OCI-LY1 (cell line): ENCODE data around the gene LIN54.
"Not testable (repeated sequence)": the region's sequence is repeated elsewhere in the genome, so short reads cannot be mapped to it uniquely, and the experiment has no call there.

Experiments
- H2AFZ ChIP-seq: fragments of 200-600 bp; sonication (generic), shearing (Covaris generic); 2 replicates; pipeline ENCODE4 v1.6.0; 2014; ENCODE audit warnings: antibody characterized with exemption, mild to moderate bottlenecking, low read length
- H3F3A ChIP-seq: fragments of 200-600 bp; sonication (generic), shearing (Covaris generic); 2 replicates; pipeline ENCODE4 v1.6.0; 2014; ENCODE audit warnings: mild to moderate bottlenecking, antibody characterized with exemption, low read length, moderate library complexity; ENCODE audit not compliant: insufficient read depth
- H3K27ac ChIP-seq: fragments of 200-600 bp; sonication (generic); 2 replicates; pipeline ENCODE4 v1.5.1; 2014; ENCODE audit warnings: low read length, mixed run types, mild to moderate bottlenecking, low read depth; ENCODE audit not compliant: poor library complexity, severe bottlenecking
- H3K27me3 ChIP-seq: fragments of 200-600 bp; sonication (generic); 2 replicates; pipeline ENCODE4 v1.6.0; 2014; ENCODE audit warnings: antibody characterized with exemption, mild to moderate bottlenecking, low read length, moderate library complexity; ENCODE audit not compliant: insufficient read depth
- H3K36me3 ChIP-seq: fragments of 200-600 bp; sonication (generic); 2 replicates; pipeline ENCODE4 v1.6.1; 2014; ENCODE audit warnings: mild to moderate bottlenecking, antibody characterized with exemption, low read length, moderate library complexity, mixed read lengths; ENCODE audit not compliant: insufficient read depth
- H3K4me1 ChIP-seq: fragments of 200-600 bp; sonication (generic); 2 replicates; pipeline ENCODE4 v1.5.1; 2014; ENCODE audit warnings: mild to moderate bottlenecking, low read length, moderate library complexity; ENCODE audit not compliant: insufficient read depth, severe bottlenecking
- H3K4me2 ChIP-seq: fragments of 200-600 bp; sonication (generic), shearing (Covaris generic); 2 replicates; pipeline ENCODE4 v1.6.1; 2014; ENCODE audit warnings: low read length
- H3K4me3 ChIP-seq: fragments of 200-600 bp; sonication (generic); 2 replicates; pipeline ENCODE4 v1.5.1; 2014; ENCODE audit warnings: low read length, low read depth, mild to moderate bottlenecking, mixed read lengths; ENCODE audit not compliant: poor library complexity, severe bottlenecking
- H3K79me2 ChIP-seq: fragments of 200-600 bp; shearing (Covaris generic); 2 replicates; pipeline ENCODE4 v1.6.1; 2016; ENCODE audit warnings: mixed run types, low read length, mixed read lengths; ENCODE audit not compliant: insufficient read depth
- H3K9ac ChIP-seq: fragments of 200-600 bp; sonication (generic), shearing (Covaris generic); 2 replicates; pipeline ENCODE4 v1.6.1; 2014; ENCODE audit warnings: mild to moderate bottlenecking, low read length, mixed read lengths
- H3K9me2 ChIP-seq: fragments of 200-600 bp; sonication (generic), shearing (Covaris generic); 2 replicates; pipeline ENCODE4 v1.6.1; 2014; ENCODE audit warnings: low read depth, mild to moderate bottlenecking, low read length, mixed read lengths
- H3K9me3 ChIP-seq: fragments of 200-600 bp; shearing (Covaris generic); 2 replicates; pipeline ENCODE4 v1.6.1; 2014; ENCODE audit warnings: low read length, mixed read lengths
- H4K20me1 ChIP-seq: fragments of 200-600 bp; sonication (generic), shearing (Covaris generic); 2 replicates; pipeline ENCODE4 v1.6.0; 2016; ENCODE audit warnings: mild to moderate bottlenecking, low read length; ENCODE audit not compliant: insufficient read depth
- EZH2 ChIP-seq: fragments of 200-600 bp; sonication (generic), shearing (Covaris generic); IDR thresholded peaks from 2 replicates; pipeline ENCODE4 v1.8.0; 2017; ENCODE audit warnings: borderline replicate concordance, mixed run types, mild to moderate bottlenecking, antibody characterized with exemption, low read length, moderate library complexity, mixed read lengths
- TF ChIP-seq, protein P1 (sequence below): fragments of 200-600 bp; sonication (generic), shearing (Covaris generic); IDR thresholded peaks from 2 replicates; pipeline ENCODE4 v1.5.1; 2017; ENCODE audit warnings: mild to moderate bottlenecking, antibody characterized with exemption, low read length, moderate library complexity, mixed read lengths

Gene LIN54

DNA sequence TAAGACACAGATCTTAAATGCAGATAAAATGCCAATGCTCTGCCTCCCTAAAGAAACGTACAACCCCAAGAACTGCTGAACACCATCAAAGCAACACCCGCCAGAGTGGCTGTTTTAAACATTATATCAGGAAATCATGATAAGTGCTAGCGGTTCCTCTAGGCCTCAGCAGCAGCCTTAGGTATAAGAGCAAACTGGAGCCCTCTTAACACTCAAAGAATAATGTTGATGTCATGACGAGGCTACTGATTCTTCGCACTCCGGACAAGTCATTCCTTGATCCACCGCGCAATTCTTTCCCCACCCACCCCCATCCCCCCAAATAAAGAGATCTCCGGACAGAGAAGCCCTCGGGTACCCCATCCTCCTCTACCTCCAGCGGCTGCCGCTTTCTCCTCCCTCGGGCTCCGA lies 507 bp downstream of the LIN54 start:
- Histone ChIP-seq H3K4me3 (peak overlapping the region; percentile 89), H3K4me2 (peak overlapping the region; percentile 91), H3K9ac (peak overlapping the region; percentile 83), H3K79me2 (peaks cover 69% of the 10 kb centered on the region), H3K9me2 (no peaks in the 10 kb centered on the region), H3K27ac (peak overlapping the region; percentile 85), H3F3A (peaks cover 8% of the 10 kb centered on the region; the same call in 1 of the 2 replicates), H2AFZ (peak overlapping the region; percentile 88; the same call in 1 of the 2 replicates), H3K9me3 (no peaks in the 10 kb centered on the region), H4K20me1 (no peaks in the 10 kb centered on the region), H3K27me3 (no peaks in the 10 kb centered on the region), H3K4me1 (peaks cover 41% of the 10 kb centered on the region), H3K36me3 (no peaks in the 10 kb centered on the region)
- TF ChIP-seq, protein P1, sequence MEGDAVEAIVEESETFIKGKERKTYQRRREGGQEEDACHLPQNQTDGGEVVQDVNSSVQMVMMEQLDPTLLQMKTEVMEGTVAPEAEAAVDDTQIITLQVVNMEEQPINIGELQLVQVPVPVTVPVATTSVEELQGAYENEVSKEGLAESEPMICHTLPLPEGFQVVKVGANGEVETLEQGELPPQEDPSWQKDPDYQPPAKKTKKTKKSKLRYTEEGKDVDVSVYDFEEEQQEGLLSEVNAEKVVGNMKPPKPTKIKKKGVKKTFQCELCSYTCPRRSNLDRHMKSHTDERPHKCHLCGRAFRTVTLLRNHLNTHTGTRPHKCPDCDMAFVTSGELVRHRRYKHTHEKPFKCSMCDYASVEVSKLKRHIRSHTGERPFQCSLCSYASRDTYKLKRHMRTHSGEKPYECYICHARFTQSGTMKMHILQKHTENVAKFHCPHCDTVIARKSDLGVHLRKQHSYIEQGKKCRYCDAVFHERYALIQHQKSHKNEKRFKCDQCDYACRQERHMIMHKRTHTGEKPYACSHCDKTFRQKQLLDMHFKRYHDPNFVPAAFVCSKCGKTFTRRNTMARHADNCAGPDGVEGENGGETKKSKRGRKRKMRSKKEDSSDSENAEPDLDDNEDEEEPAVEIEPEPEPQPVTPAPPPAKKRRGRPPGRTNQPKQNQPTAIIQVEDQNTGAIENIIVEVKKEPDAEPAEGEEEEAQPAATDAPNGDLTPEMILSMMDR: no peak
- no peak for TF ChIP-seq EZH2

DNA sequence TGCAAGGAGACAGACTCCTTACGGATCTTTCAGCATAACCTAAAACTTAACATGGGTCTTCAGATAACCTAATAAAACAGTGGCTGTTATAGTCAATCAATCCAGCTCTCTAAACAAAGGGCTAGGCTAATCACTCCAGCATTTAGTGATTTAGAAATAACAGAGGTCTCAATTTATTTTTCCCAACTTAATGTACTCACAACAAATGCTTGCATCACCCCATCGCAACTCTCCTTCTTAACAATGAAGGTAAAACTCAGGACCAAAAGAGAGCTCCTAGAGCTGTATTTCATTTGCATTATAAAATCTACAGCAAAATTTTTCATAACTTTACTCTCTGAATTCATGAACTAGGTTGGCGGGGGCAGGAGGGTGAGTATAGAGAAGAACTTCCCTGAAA lies 1.1 kb downstream of the LIN54 start:
- Histone ChIP-seq H4K20me1 (no peaks in the 10 kb centered on the region), H3K4me3 (peak overlapping the region; percentile 89), H3K9me2 (no peaks in the 10 kb centered on the region), H3K9me3 (no peaks in the 10 kb centered on the region), H3K4me1 (peaks cover 41% of the 10 kb centered on the region), H3K36me3 (no peaks in the 10 kb centered on the region), H3K9ac (peak overlapping the region; percentile 83), H3K79me2 (peaks cover 75% of the 10 kb centered on the region), H3F3A (peaks cover 8% of the 10 kb centered on the region; the same call in 1 of the 2 replicates), H3K27me3 (no peaks in the 10 kb centered on the region), H3K27ac (peak overlapping the region; percentile 85), H2AFZ (no peak overlapping the region), H3K4me2 (peak overlapping the region; percentile 91)
- TF ChIP-seq EZH2: no peak

DNA sequence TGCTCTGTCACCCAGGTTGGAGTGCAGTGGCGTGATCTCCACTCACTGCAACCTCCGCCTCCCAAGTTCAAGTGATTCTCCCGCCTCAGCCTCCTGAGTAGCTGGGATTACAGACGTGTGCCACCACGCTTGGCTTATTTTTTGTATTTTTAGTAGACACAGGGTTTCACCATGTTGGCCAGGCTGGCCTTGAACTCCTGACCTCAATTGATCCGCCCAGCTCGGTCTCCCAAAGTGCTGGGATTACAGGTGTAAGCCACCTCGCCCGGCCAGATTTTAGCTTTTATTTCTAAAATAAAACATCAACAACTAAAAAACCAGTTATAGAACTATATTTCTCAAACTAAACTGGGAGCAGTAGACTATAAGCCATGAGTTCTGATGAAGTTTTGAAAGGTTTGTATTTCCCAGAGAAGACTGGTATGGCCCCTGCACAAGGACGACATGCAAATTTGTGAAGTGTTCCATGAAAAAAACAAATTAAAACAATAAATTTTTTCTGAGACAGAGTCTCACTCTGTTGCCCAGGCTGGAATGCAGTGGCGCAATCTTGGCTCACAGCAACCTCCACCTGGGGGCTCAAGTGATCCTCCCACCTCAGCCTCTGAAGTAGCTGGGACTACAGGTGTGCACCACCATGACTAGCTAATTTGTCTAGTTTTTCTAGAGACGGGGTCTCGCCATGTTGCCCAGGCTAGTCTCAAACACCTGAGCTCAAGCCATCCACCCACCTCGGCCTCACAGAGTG lies 7.4 kb downstream of the LIN54 start:
- H3K36me3 ChIP-seq, H3K27ac ChIP-seq: not testable (repeated sequence)

DNA sequence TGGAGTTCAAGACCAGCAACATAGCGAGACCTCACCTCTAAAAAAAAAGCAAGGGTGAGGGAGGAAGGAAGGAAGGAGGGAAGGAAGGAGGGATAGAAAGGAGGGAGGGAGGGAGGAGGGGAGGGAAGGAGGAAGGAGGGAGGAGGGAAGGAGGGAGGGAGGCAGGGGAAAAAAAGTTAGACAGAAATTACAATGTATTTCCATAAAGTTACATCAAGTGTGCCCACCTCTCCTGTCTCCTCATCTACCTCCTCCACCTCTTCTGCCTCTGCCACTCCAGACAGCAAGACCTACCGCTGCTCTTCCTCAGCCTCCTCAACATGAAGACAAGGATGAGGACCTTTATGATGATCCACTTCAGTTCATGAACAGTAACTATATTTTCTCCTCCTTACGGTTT lies 8.3 kb downstream of the LIN54 start:
- H3K79me2 ChIP-seq: peaks cover 86% of the 10 kb centered on the region
- H3K9me3 ChIP-seq: no peaks in the 10 kb centered on the region
- no peaks in the 10 kb centered on the region for H4K20me1 ChIP-seq
- no peak overlapping the region for H3K27ac ChIP-seq
- no peaks in the 10 kb centered on the region for H3K9me2 ChIP-seq
- H3K36me3 ChIP-seq: no peaks in the 10 kb centered on the region
- no peaks in the 10 kb centered on the region for H3K27me3 ChIP-seq
- H3K9ac ChIP-seq: no peak overlapping the region
- TF ChIP-seq, protein P1: no peak
- no peak for TF ChIP-seq EZH2
- H3K4me3 ChIP-seq: no peak overlapping the region
- H3F3A ChIP-seq: no peaks in the 10 kb centered on the region
- H2AFZ ChIP-seq: no peak overlapping the region
- no peak overlapping the region for H3K4me2 ChIP-seq
- peaks cover 3% of the 10 kb centered on the region for H3K4me1 ChIP-seq

More for the DNA sequence above, 7.4 kb downstream of the LIN54 start:
- H3K79me2 ChIP-seq: peaks cover 89% of the 10 kb centered on the region
- not testable (repeated sequence) for H2AFZ ChIP-seq, H3K4me3 ChIP-seq, H3K9me2 ChIP-seq, H3K9me3 ChIP-seq, H3K4me1 ChIP-seq, H3K9ac ChIP-seq, H3K4me2 ChIP-seq, H3F3A ChIP-seq, H4K20me1 ChIP-seq, H3K27me3 ChIP-seq
